K562 (cell line): ENCODE results near the gene PPP6C. TPM values are rescaled to one million over a fixed set of nuclear protein-coding genes. Genes with fewer than 3 reads are reported as not detected.
A peak's percentile ranks its signal among the peaks of the same experiment; 100 is the strongest.

ENCODE experiments used
- ATAC-seq: fragments of 200-7000 bp; cut with Tn5 transposase; 3 replicates; pipeline ENCODE4 v1.9.1; 2020; ENCODE audit warnings: moderate library complexity
- BruUV-seq: library from RNA; stranded (reverse); fragments of 400-500 nt; replicated peaks from 2 replicates; lab custom pipeline; 2021; lab: Mats Ljungman, UMichigan
- CTCF ChIA-PET: fragments of 300-600 bp; formaldehyde crosslinking; extraction: SDS; loops from one replicate; lab custom pipeline; 2021; ENCODE audit warnings: low intra/inter-chr PET ratio; lab: Yijun Ruan, JAX
- POLR2A ChIA-PET: fragments of 300-600, 350-650 bp; sonication (Branson Sonifier 250); formaldehyde crosslinking; extraction: SDS; loops from one replicate; lab custom pipeline; 2021; ENCODE audit warnings: antibody characterized with exemption, inconsistent platforms; lab: Yijun Ruan, JAX
- DNase-seq, 4 experiments: peaks; one replicate each; pipeline versions ENCODE4 v3.0.0 to v3.0.0-alpha.2; 2011 to 2018; ENCODE audit warnings: low spot score in 3 of 4, mixed read lengths in 3 of 4; ENCODE audit errors: extremely low read depth in 1 of 4
- FAIRE-seq: peaks from 2 replicates; lab custom pipeline; 2011; peaks lifted over from hg19 to GRCh38; lab: Jason Lieb, UNC
- H2AFZ ChIP-seq: 2 replicates; pipeline ENCODE4 v1.6.0; 2011; ENCODE audit warnings: low read depth, low read length, control low read depth, inconsistent platforms
- H3K27ac ChIP-seq: fragments of 200-600 bp; 3 replicates; pipeline ENCODE4 v1.8.0; 2011; ENCODE audit warnings: low read depth, mild to moderate bottlenecking, control low read depth, inconsistent platforms, low read length, moderate library complexity, mixed read lengths; ENCODE audit errors: extremely low read depth
- H3K27me3 ChIP-seq, 2 experiments: fragments of 300-600 bp in 1 of 2; 2 replicates in 1 of 2; 3 replicates in 1 of 2; pipeline versions ENCODE4 v1.6.0 to v1.8.0; 2011; ENCODE audit warnings: inconsistent platforms in 2 of 2, low read length in 2 of 2, mild to moderate bottlenecking in 1 of 2, mixed read lengths in 1 of 2, moderate library complexity in 1 of 2; ENCODE audit not compliant: control insufficient read depth in 2 of 2, insufficient read depth in 2 of 2
- H3K36me3 ChIP-seq: fragments of 300-600 bp; 3 replicates; pipeline ENCODE4 v1.8.0; 2011; ENCODE audit warnings: mild to moderate bottlenecking, low read length, inconsistent platforms; ENCODE audit not compliant: control insufficient read depth, insufficient read depth
- H3K4me1 ChIP-seq, 2 experiments: fragments of 200-600 bp in 1 of 2; replicated peaks in 1 of 2; 2 replicates in 1 of 2; 3 replicates in 1 of 2; pipeline versions ENCODE4 v1.5.1 to v1.8.0; 2011; ENCODE audit warnings: inconsistent platforms in 2 of 2, low read length in 2 of 2, mild to moderate bottlenecking in 1 of 2, mixed read lengths in 1 of 2, moderate library complexity in 1 of 2; ENCODE audit not compliant: control insufficient read depth in 2 of 2, insufficient read depth in 2 of 2
- H3K4me2 ChIP-seq: 2 replicates; pipeline ENCODE4 v1.6.1; 2011; ENCODE audit warnings: low read length, control low read depth, inconsistent platforms, mixed read lengths; ENCODE audit not compliant: insufficient read depth
- H3K4me3 ChIP-seq: fragments of 200-600 bp; sonication (generic), shearing (Covaris generic); 2 replicates; pipeline ENCODE4 v1.5.1; 2016; ENCODE audit warnings: control low read depth, inconsistent platforms
- H3K79me2 ChIP-seq: fragments of 200-600 bp; 3 replicates; pipeline ENCODE4 v1.8.0; 2011; ENCODE audit warnings: low read length, inconsistent platforms; ENCODE audit not compliant: control insufficient read depth, insufficient read depth
- H3K9ac ChIP-seq, 2 experiments: 2 replicates each; pipeline versions ENCODE4 v1.6.0 to v1.6.1; 2011; ENCODE audit warnings: low read depth in 2 of 2, low read length in 2 of 2, control low read depth in 1 of 2, inconsistent platforms in 1 of 2, mild to moderate bottlenecking in 1 of 2, mixed read lengths in 1 of 2; ENCODE audit not compliant: insufficient read depth in 1 of 2
- H3K9me1 ChIP-seq: one replicate; pipeline ENCODE4 v1.6.0; 2011; ENCODE audit warnings: inconsistent platforms, mild to moderate bottlenecking, low read length, moderate library complexity; ENCODE audit not compliant: control insufficient read depth, insufficient read depth
- H3K9me3 ChIP-seq: replicated peaks from 2 replicates; pipeline ENCODE4 v1.5.1; 2011; ENCODE audit warnings: low read depth, low read length, inconsistent platforms; ENCODE audit not compliant: control insufficient read depth, insufficient read depth
- H4K20me1 ChIP-seq: replicated peaks from 2 replicates; pipeline ENCODE4 v1.6.1; 2011; ENCODE audit warnings: low read length, inconsistent platforms, mixed read lengths; ENCODE audit not compliant: control insufficient read depth, insufficient read depth
- HES1 ChIP-seq: fragments of 450-650 bp; IDR thresholded peaks from 2 replicates; pipeline ENCODE4 v1.6.1; 2016; ENCODE audit warnings: low read depth, mild to moderate bottlenecking, moderate library complexity
- PKNOX1 ChIP-seq: fragments of 450-650 bp; IDR thresholded peaks from 2 replicates; pipeline ENCODE4 v1.6.1; 2016
- ZNF134 ChIP-seq: fragments of 250-450 bp; sonication (Bioruptor Pico); conservative IDR thresholded peaks from 2 replicates; pipeline ENCODE4 v1.4.0; 2020
- ZNF165 ChIP-seq: fragments of 250-450 bp; sonication (Bioruptor Pico); IDR thresholded peaks from 2 replicates; pipeline ENCODE4 v1.4.0; 2020; ENCODE audit warnings: borderline replicate concordance
- WGBS: fragments of 100-300 bp; shearing (Covaris generic); methylation state at CpG from one replicate; pipeline ENCODE4 v1.1.6; 2016; ENCODE audit warnings: low coverage, mixed read lengths; ENCODE audit not compliant: insufficient coverage; ENCODE audit errors: missing lambda C conversion rate; 5-methylcytosine and 5-hydroxymethylcytosine counted together
- in situ Hi-C: fragments of 300-500 bp; cut with MboI; formaldehyde crosslinking; loops from 4 replicates; pipeline ENCODE4 v1.15.0; 2018; ENCODE audit warnings: inconsistent platforms, mixed read lengths
- intact Hi-C: fragments of 100-400 bp; cut with micrococcal nuclease; formaldehyde crosslinking; loops from 2 replicates; pipeline ENCODE4 v1.14.2; 2022
- polyA plus RNA-seq, 8 experiments: library from polyadenylated mRNA; depleted of rRNA in 4 of 8; stranded (reverse) in 5 of 8; unstranded in 3 of 8; fragments of >200 nt; fragmentation: Nextera tagmentation in 2 of 8; fragmentation: Illumina TruSeq in 1 of 8; extraction: Ambion mirVana in 2 of 8; extraction: Trizol in 1 of 8; gene quantifications; 2 replicates each; pipeline versions ENCODE4 v1.2.1 to v1.2.3, GENCODE V29; 2011 to 2014; ENCODE audit warnings: inconsistent platforms in 1 of 8, missing spikeins in 1 of 8
- total RNA-seq, 7 experiments: library from RNA; depleted of rRNA in 6 of 7; stranded (reverse); fragments of >200 nt in 6 of 7; fragmentation: Illumina TruSeq in 2 of 7; extraction: Trizol in 2 of 7; gene quantifications; 2 replicates each; pipeline versions ENCODE4 v1.2.1 to v1.2.3, GENCODE V29; 2011 to 2021; ENCODE audit warnings: low replicate concordance in 1 of 7

The PPP6C gene
- total and polyA plus RNA-seq, 9 of the 15 experiments (the other 6 are each of a cell fraction or from before 2014, with no cell fraction given) = 18.8 to 44.8 (median 38.3) TPM

DNA sequence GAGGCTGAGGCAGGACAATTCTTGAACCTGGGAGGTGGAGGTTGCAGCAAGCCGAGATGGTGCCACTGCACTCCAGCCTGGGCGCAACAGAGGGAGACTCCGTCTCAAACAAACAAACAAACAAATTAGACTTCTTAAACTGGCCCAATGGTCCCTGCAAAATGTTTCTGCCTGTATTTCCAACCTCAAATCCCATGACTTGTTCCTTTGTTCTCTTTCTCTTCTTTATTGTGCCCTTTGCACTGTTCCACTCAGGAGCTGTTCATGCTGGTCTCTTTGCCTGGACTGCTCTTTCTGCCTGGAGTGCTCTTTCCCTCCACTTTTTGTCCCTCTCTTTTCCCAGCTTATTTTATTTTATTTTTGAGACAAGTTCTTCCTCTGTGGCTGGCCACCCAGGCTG lies 14.9 kb upstream of the PPP6C start (continued):
- TF ChIP-seq HES1 (no peak), ZNF165 (no peak)
- TF ChIP-seq, all 486 proteins: peak for 0

- 94% methylated on average over 1 of the region's 1 CpG for WGBS
Measured at GRCh38 chr9:125202846-125203618, 13.4 kb upstream of the PPP6C start.

More at GRCh38 chr9:125202846-125203618, 13.4 kb upstream of the PPP6C start:
- ChIA-PET POLR2A (interaction anchor here (0.7 kb wide), 1 partner anchor 26 kb away, joined by 3 read pairs; no protein-coding TSS in a partner anchor), CTCF (no interaction called here)
- H3K9me3 ChIP-seq = no peaks in the 10 kb centered on the region
- in situ Hi-C loops (no loop called here), intact Hi-C loops (no loop called here)
- peaks cover 41% of the 10 kb centered on the region for H3K36me3 ChIP-seq
- no peak overlapping the region for H3K27ac ChIP-seq
- no peaks in the 10 kb centered on the region for H3K27me3 ChIP-seq
- no peak overlapping the region for H3K9ac ChIP-seq
- BruUV-seq = no TSS peak
- peaks cover 12% of the 10 kb centered on the region for H3K79me2 ChIP-seq
- ATAC-seq (no peak), DNase-seq (no peak), FAIRE-seq (no peak)
- H3K4me2 ChIP-seq = no peak overlapping the region
- H3K4me3 ChIP-seq = no peak overlapping the region
- H4K20me1 ChIP-seq = no peaks in the 10 kb centered on the region
- H3K9me1 ChIP-seq = no peaks in the 10 kb centered on the region
- H2AFZ ChIP-seq = no peak overlapping the region
- TF ChIP-seq ZNF134 (peak; percentile 77; the same call in 1 of the 2 replicates), PKNOX1 (no peak)
- peaks cover 3 to 13% of the 10 kb centered on the region in 2 experiments; a peak in 3 of 5 replicates for H3K4me1 ChIP-seq
